A549 (cell line): ENCODE results near the gene RPL35. TPM values are rescaled to one million over a fixed set of nuclear protein-coding genes. Genes with fewer than 3 reads are reported as not detected.

ENCODE experiments used
- BHLHE40 ChIP-seq: IDR thresholded peaks from 2 replicates; pipeline ENCODE4 v1.6.1; 2012; ENCODE audit warnings: low read depth, low read length, inconsistent platforms
- CBX2 ChIP-seq: fragments of 200-600 bp; sonication (generic); IDR thresholded peaks from 2 replicates; pipeline ENCODE4 v1.6.1; 2016; ENCODE audit warnings: low read depth, mild to moderate bottlenecking, borderline replicate concordance
- CBX8 ChIP-seq: fragments of 200-600 bp; sonication (generic); IDR thresholded peaks from 2 replicates; pipeline ENCODE4 v1.6.1; 2016
- CEBPB ChIP-seq, 2 experiments: fragments of >200 bp in 1 of 2; sonication (Bioruptor Twin) in 1 of 2; formaldehyde crosslinking in 1 of 2; IDR thresholded peaks; 2 replicates each; pipeline ENCODE4 v1.6.1; 2012 to 2016
- CHD2 ChIP-seq: fragments of 150-350 bp; IDR thresholded peaks from 2 replicates; pipeline ENCODE4 v1.6.1; 2014; ENCODE audit warnings: low read length; ENCODE audit not compliant: partially characterized antibody
- CHD4 ChIP-seq: fragments of 200-600 bp; sonication (generic); IDR thresholded peaks from 2 replicates; pipeline ENCODE4 v1.6.1; 2016; ENCODE audit warnings: antibody characterized with exemption, mild to moderate bottlenecking, borderline replicate concordance
- CTCF ChIP-seq: fragments of >200 bp; sonication (Bioruptor Twin); formaldehyde crosslinking; IDR thresholded peaks from 3 replicates; pipeline ENCODE4 v1.5.1; 2016
- E2F6 ChIP-seq: IDR thresholded peaks from 2 replicates; pipeline ENCODE4 v1.6.1; 2012; ENCODE audit warnings: low read depth, borderline replicate concordance
- EHF ChIP-seq: fragments of 250-450 bp; sonication (Bioruptor Pico); IDR thresholded peaks from 2 replicates; pipeline ENCODE4 v1.5.0; 2020; ENCODE audit warnings: mild to moderate bottlenecking
- FOXS1 ChIP-seq: fragments of 250-450 bp; sonication (Bioruptor Pico); IDR thresholded peaks from 2 replicates; pipeline ENCODE4 v1.5.0; 2020; ENCODE audit warnings: mild to moderate bottlenecking, moderate library complexity
- GATA3 ChIP-seq: IDR thresholded peaks from 2 replicates; pipeline ENCODE4 v1.6.1; 2012; ENCODE audit warnings: borderline replicate concordance
- HDAC2 ChIP-seq: fragments of 200-600 bp; sonication (generic); IDR thresholded peaks from 2 replicates; pipeline ENCODE4 v1.6.1; 2016
- HEYL ChIP-seq: fragments of 250-450 bp; sonication (Bioruptor Pico); IDR thresholded peaks from 2 replicates; pipeline ENCODE4 v1.8.0; 2021; ENCODE audit warnings: mild to moderate bottlenecking, moderate library complexity
- HMGXB4 ChIP-seq: fragments of 250-450 bp; sonication (Bioruptor Pico); IDR thresholded peaks from 2 replicates; pipeline ENCODE4 v1.5.0; 2021; ENCODE audit warnings: mild to moderate bottlenecking, moderate library complexity, borderline replicate concordance
- HOXB13 ChIP-seq: fragments of 250-450 bp; sonication (Bioruptor Pico); IDR thresholded peaks from 2 replicates; pipeline ENCODE4 v1.5.0; 2020; ENCODE audit warnings: low read depth, mild to moderate bottlenecking, moderate library complexity
- JUNB ChIP-seq: fragments of >200 bp; sonication (Bioruptor Twin); formaldehyde crosslinking; IDR thresholded peaks from 2 replicates; pipeline ENCODE4 v1.6.1; 2016
- KDM5A ChIP-seq: fragments of 200-600 bp; sonication (generic); IDR thresholded peaks from 2 replicates; pipeline ENCODE4 v1.6.1; 2016; ENCODE audit warnings: antibody characterized with exemption, mild to moderate bottlenecking
- MAX ChIP-seq: IDR thresholded peaks from 2 replicates; pipeline ENCODE4 v1.6.1; 2012
- MYC ChIP-seq: IDR thresholded peaks from 2 replicates; pipeline ENCODE4 v1.6.1; 2012; ENCODE audit warnings: mild to moderate bottlenecking, inconsistent platforms, low read length, improper control_type of control experiment, borderline replicate concordance
- NPAS2 ChIP-seq: fragments of 250-450 bp; sonication (Bioruptor Pico); IDR thresholded peaks from 2 replicates; pipeline ENCODE4 v1.8.0; 2022; ENCODE audit warnings: mild to moderate bottlenecking, moderate library complexity, borderline replicate concordance
- PHF8 ChIP-seq: fragments of 200-600 bp; sonication (generic); IDR thresholded peaks from 2 replicates; pipeline ENCODE4 v1.6.1; 2016; ENCODE audit warnings: low read depth, mild to moderate bottlenecking, antibody characterized with exemption, moderate library complexity, borderline replicate concordance
- POLR2A ChIP-seq: IDR thresholded peaks from 2 replicates; pipeline ENCODE4 v1.6.1; 2012; ENCODE audit warnings: mild to moderate bottlenecking, low read length
- POLR2AphosphoS2 ChIP-seq: conservative IDR thresholded peaks from 2 replicates; pipeline ENCODE4 v1.6.1; 2012; ENCODE audit warnings: low read length, improper control_type of control experiment, inconsistent platforms
- RAD21 ChIP-seq, 2 experiments: fragments of >200 bp in 1 of 2; sonication (Bioruptor Twin) in 1 of 2; formaldehyde crosslinking in 1 of 2; IDR thresholded peaks in 1 of 2; conservative IDR thresholded peaks in 1 of 2; 2 replicates in 1 of 2; 3 replicates in 1 of 2; pipeline ENCODE4 v1.6.1; 2012 to 2018; ENCODE audit warnings: inconsistent platforms in 1 of 2
- RARB ChIP-seq: fragments of 250-450 bp; sonication (Bioruptor Pico); IDR thresholded peaks from 2 replicates; pipeline ENCODE4 v1.8.0; 2021; ENCODE audit warnings: mild to moderate bottlenecking, moderate library complexity
- RFX5 ChIP-seq: fragments of 450-650 bp; IDR thresholded peaks from 2 replicates; pipeline ENCODE4 v1.7.1; 2014; ENCODE audit warnings: antibody characterized with exemption, mild to moderate bottlenecking, moderate library complexity
- RNF2 ChIP-seq: fragments of 200-600 bp; sonication (generic); IDR thresholded peaks from 2 replicates; pipeline ENCODE4 v1.6.1; 2016; ENCODE audit warnings: low read depth, mild to moderate bottlenecking, antibody characterized with exemption, moderate library complexity, borderline replicate concordance
- SMC3 ChIP-seq: fragments of >200 bp; sonication (Bioruptor Twin); formaldehyde crosslinking; IDR thresholded peaks from 3 replicates; pipeline ENCODE4 v1.6.1; 2018; ENCODE audit warnings: inconsistent platforms
- SREBF2 ChIP-seq: fragments of 450-650 bp; IDR thresholded peaks from 2 replicates; pipeline ENCODE4 v1.6.1; 2014; ENCODE audit warnings: mild to moderate bottlenecking, moderate library complexity
- TFCP2L1 ChIP-seq: fragments of 250-450 bp; sonication (Bioruptor Pico); IDR thresholded peaks from 2 replicates; pipeline ENCODE4 v1.5.0; 2021; ENCODE audit warnings: mild to moderate bottlenecking
- TP53 ChIP-seq: fragments of 250-450 bp; sonication (Bioruptor Pico); IDR thresholded peaks from 2 replicates; pipeline ENCODE4 v1.5.0; 2021; ENCODE audit warnings: mild to moderate bottlenecking, moderate library complexity
- USF2 ChIP-seq: fragments of 450-650 bp; IDR thresholded peaks from 2 replicates; pipeline ENCODE4 v1.6.1; 2014; ENCODE audit warnings: antibody characterized with exemption
- ZC3H11A ChIP-seq: fragments of 450-650 bp; IDR thresholded peaks from 2 replicates; pipeline ENCODE4 v1.6.1; 2014; ENCODE audit warnings: antibody characterized with exemption, mild to moderate bottlenecking
- ZNF302 ChIP-seq: fragments of 250-450 bp; sonication (Bioruptor Pico); IDR thresholded peaks from 2 replicates; pipeline ENCODE4 v1.9.0; 2021; ENCODE audit warnings: inconsistent platforms, mild to moderate bottlenecking, moderate library complexity
- polyA plus RNA-seq, 4 experiments: library from polyadenylated mRNA; depleted of rRNA in 3 of 4; stranded (reverse); fragments of >200 nt; fragmentation: RNase III in 1 of 4; extraction: RNeasy Plus Mini Kit Qiagen cat#74134 plus additional on column Dnase treatment in 1 of 4; gene quantifications; 2 replicates in 3 of 4; 3 replicates in 1 of 4; pipeline ENCODE4 v1.2.3, GENCODE V29; 2011 to 2017

Gene RPL35
- polyA plus RNA-seq, 2 of the 4 experiments (the other 2 are of a cell fraction): 2,307 to 3,076 TPM

GRCh38 chr9:124852829-124853531 is 8.8 kb downstream of the RPL35 start, which contains the start of gene WDR38 (continued):
- TF ChIP-seq SMC3 (peak; percentile 100), PHF8 (no peak), POLR2AphosphoS2 (no peak), ZNF302 (CRISPR knock-in tag) (no peak), BHLHE40 (no peak), JUNB (no peak), CEBPB (IDR thresholded peaks at IDR 0.05) (no peak), RARB (CRISPR knock-in tag) (no peak), MAX (peak; percentile 72), E2F6 (peak; percentile 47; the same call in 1 of the 2 replicates), RAD21 (conservative IDR thresholded peaks at IDR 0.05 in 1 of 2, IDR thresholded peaks at IDR 0.05 in 1 of 2) (peak; percentile 93 to 100), RNF2 (no peak), TFCP2L1 (CRISPR knock-in tag) (no peak), CHD2 (no peak), USF2 (no peak), ZC3H11A (no peak), EHF (CRISPR knock-in tag) (no peak), POLR2A (no peak), HEYL (CRISPR knock-in tag) (no peak), SREBF2 (no peak), TP53 (CRISPR knock-in tag) (no peak), GATA3 (0 out of 2 replicates have a peak, but pooled peaks have one; percentile 20), NPAS2 (CRISPR knock-in tag) (no peak), CBX8 (no peak), HDAC2 (no peak), CBX2 (no peak), HOXB13 (CRISPR knock-in tag) (no peak), CHD4 (no peak), FOXS1 (CRISPR knock-in tag) (no peak), HMGXB4 (CRISPR knock-in tag) (no peak), KDM5A (peak; percentile 98), RFX5 (peak; percentile 66; the same call in 1 of the 2 replicates), MYC (no peak), CTCF (peak; percentile 100)
